Globus pallidus (tissue), 1 donor: ENCODE data around the gene KCNN2.

Experiments used
- DNase-seq: peaks from one replicate; pipeline ENCODE4 v3.0.0-alpha.2; 2015; ENCODE audit warnings: low spot score

The KCNN2 gene

DNA sequence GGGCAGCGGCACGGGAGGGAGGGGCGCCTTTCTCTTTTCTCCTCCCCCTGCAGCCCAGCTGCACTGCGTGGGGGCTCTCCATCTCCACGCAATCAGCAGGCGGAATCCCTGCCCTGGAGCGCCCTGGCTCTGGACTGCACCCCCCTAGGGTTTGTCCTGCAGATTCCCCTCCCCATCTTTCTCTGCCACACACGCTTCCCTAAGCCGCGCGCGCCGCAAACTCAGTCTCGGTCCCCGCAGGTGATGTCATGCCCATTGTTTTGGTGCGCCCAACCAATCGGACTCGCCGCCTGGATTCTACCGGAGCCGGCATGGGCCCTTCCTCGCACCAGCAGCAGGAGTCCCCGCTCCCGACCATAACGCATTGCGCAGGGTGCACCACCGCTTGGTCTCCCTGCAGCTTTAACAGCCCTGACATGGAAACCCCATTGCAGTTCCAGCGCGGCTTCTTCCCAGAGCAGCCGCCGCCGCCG lies at the start of gene KCNN2:
TSS of gene KCNN2 (plus strand) at position 347 of the 473 bp plus-strand sequence. CDS start at position 417, 70 bp downstream.
- DNase-seq: peak; percentile 83

DNA sequence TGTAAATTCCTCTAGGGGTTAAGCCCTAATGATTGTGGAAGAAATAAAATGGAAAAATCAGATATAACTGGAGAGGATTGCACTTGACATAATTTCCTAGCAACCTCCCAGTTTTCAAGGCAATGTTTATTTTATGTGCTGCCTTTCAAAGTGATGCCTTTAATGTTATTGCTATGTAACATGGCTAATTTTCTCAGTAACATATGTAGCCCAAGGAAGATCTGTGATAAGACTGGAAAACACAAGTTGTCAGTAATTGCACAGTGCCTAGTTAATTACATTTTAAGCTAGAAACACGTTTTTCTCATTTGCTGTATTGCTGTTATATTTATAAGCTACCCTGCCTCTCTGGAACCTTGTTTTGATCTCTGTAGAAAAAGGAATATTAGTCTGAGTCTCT lies 49.2 kb upstream of the KCNN2 start:
- no peak for DNase-seq

DNA sequence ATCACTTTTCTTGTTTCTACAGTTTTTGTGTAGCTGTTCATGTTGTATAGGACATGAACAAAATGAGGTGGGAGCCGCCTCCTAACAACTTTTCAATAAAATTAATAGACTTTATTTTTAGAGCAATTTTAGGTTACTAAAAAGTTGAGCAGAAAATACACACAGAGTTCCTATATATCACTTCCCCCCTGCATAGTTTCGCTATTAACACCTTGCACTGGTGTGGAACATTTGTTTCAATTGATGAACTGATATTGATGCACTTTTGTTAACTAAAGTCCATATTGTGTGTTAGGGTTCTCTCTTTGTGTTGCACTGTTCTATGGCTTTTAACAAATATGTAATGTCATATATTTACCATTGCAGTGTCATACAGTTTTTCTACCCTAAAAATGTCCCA lies 47.8 kb upstream of the KCNN2 start:
- no peak for DNase-seq

DNA sequence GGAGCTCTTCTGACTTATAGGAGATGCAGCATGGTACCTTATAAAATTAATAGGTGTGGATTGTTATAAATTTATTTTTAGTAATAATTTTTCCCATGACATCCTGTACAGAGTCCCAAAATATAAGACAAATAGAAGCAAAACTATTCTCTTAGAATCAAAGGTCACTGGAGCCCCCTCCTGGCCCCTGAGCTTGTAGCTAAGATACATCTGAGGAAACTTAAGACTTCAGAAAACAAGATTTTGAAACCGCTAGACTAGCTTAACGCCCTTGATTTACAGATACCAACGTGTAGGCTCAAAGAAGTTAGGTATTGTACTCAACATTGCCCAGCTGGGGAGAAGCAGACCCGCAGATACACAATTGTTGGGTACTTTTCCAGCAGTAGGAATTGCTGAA lies 45.7 kb upstream of the KCNN2 start:
- no peak for DNase-seq

DNA sequence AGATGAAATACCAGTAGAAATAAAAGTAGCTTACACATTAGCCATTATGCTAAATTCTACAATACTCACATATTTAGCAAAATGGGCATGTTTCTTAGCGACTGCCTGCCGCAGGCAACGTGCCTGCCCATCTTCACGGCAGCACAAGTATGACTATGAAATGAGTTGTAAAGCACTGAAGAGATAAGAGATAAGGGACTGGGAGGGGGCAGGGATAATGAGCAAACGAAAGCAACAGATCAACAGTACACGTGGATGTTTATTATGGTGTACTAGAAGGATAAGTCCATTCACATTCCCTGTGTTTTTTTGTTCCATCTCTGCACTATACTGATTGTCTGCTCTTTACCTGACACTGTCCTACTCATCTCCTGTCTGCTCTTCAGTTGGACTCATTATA lies 44.1 kb upstream of the KCNN2 start:
- DNase-seq: no peak

DNA sequence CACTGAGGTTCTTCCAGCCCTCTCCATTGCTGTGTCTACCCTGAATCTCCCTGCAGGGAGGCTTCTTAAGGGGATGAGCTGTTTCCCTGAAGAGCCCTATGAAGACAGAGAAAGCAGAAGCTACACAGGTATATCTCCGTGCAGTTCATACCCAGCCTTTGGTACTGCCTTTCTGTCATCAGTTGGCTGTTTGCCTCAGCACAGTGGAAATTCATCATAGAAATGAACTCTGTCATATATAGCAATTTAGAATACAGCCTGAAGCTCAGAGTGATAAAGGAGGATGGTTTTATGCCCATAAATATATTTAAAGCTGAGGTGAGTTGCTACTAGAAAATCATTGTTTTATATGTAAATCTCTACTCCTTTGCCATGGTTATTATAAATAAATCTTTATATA lies 42.6 kb upstream of the KCNN2 start:
- DNase-seq: no peak

DNA sequence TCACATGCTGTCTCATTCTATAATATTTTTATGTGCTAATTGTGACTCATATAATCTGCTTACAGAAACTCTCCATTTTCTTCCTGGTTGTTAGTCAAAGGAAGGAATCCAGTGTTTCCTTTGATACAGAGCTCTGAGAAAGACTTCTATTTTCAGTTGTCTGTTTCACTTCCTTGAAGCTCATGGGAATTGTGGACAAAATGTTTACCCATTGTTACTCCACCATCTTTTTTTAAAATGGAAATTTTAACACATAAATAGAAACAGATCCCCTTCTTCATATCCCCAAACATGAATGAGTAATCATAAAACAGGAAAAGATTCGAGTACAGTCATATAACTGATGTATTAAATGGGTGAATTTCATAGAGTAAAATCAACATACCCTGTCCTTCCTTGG lies 42.0 kb upstream of the KCNN2 start:
- DNase-seq: no peak

DNA sequence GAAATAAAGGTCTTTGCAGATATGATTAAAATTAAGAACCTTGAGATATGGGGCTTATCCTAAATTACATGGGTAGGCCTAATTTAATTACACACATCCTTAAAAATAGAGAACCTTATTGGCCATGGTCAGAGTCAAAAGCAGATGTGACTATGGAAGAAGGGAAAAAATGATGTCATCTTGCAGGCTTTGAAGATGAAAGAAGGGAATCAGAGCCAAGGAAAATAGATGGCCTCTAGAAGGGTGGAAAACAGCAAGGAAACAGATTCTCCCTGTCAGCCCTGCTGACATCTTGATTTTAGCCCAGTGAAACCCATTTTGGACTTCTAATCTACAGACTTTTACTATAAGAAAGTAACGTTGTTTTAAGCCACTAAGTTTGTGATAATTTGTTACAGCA lies 37.6 kb upstream of the KCNN2 start:
- DNase-seq: no peak

DNA sequence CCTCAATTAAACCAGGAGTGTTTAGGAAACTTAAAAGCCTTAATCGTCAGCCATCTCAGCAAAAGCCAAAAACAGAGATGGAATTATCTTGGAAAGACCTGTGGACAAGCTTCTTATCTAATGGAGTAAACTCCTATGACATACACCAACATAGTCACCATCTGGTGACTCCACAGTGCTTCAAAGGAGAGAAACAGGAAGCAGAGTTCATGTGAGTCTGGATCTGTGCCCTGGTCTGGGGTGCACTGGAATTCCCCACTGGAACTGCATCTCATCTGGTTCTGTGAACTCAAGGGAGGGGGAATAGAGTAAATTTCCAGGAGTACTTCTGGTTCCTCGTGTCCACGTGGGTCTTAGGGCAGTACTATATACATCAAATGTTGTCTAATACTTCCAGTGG lies 36.3 kb upstream of the KCNN2 start:
- DNase-seq: no peak

DNA sequence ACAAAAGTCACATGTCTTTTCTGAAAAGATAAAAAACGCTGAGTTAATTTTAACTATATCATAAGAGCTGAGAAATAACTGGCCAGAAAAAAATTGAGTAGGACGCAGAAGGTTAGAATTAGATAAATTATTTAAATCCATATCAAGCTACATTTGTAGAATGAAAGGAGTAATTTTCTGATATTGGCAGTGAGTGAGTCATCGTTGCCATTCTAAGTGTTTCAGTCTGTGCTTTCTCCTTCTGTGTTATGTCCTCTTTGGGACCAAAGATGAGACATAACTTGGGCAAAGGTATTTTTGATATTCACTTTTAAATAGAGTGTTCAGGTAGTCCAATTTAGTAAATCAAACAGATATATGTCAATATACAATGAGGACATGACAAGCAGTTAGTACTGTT lies 34.4 kb upstream of the KCNN2 start:
- DNase-seq: no peak

DNA sequence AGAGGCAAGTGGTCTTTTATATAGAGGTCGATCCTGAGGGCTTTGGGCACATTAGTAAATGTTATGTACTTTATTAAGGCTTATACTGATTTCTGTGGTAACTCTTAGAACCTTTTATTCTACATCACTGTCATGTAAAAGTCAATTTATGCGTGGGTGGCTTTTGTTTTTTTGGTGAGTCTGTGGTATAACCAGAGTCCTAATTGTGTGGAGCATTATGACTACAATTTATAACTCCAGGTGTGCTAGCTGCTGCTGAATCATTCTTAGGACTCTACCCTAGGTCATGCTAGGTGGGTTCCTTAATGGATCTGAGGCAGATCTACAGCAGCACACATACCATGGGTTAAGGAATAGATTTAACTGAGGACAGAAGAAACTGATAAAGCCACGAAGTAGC lies 33.9 kb upstream of the KCNN2 start:
- no peak for DNase-seq

DNA sequence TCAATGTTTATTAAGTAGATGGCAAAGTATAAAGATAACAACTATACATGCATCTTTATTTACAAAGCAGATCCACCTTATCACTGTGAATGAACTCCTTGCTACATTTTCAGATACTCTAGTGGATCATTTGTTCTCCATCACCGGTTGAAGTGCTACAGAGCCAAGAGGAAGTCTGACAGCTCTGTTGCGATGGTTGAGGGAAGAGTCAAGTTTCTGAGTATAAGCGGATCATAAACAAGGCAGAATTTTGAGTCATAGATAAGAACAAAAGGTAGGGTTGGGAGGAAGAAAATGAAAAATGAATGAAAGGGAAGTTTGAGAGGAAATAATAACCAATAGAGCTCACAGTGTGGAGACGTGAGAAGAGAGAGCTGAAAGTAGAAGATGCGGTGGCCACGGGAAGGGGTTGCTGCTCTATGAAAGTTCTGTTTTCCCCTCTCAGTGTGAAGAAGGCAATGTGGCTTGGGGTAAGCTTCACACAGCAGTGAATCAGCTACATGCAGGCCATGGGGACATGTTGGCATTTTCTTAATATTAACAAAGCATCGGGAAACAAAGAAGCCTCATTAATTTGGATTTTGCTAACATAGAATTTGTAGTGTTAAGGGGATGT lies 30.8 kb upstream of the KCNN2 start:
- no peak for DNase-seq

DNA sequence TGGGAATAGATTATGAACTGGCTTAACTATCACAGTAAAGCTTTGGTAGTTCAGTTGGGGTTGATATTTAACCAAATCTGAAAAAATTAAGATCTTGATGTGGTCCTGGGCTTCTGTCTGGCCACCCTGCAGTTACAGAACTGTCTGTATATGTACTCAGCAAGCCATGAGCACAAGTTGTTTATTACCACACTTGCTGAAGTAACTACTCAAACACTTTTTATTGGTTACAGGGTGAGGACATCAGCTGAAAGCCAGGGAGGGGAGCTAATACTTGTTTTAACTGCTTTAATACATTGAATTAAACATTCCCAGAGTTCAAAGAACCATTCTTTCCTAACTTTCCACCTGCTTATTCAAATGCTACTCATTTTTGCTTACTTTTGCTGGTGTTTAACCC lies 29.4 kb upstream of the KCNN2 start:
- DNase-seq: no peak

DNA sequence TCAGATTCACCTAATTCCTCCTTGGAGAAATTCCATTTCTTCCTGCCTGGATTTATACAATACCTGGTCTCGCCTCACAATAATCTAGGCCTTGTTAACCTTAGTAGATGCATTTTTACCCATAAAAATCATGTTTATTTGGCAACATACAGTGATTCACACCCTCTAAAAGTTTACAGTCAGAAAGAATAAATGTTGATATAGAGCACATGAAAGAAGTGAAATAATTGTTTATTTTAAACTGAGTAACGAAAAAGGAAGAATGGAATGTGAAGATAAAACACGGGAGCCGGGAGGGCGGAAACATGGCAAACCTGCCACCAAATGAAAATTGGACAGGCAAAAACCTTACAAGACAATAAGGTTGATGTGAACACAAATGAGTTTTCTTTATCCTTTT lies 28.9 kb upstream of the KCNN2 start:
- DNase-seq: no peak

DNA sequence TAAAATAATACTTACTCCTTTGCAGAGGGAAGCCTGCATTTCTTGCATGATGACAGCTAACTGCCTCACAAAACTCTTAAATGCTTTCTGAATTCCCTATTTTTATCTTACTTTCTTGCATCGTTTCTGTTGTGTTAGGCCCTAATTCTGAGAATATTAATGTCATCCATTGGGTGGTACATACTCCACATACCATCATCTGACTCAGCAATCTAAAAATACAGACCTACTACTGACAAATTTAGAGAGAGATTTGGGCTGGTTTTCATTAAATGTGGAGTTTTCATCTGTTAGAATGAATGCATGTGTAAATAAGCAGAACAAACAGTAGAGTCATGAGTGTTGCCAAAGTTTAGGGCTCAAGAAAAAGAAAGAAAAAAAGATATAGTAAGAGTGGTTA lies 26.5 kb upstream of the KCNN2 start:
- DNase-seq: no peak

DNA sequence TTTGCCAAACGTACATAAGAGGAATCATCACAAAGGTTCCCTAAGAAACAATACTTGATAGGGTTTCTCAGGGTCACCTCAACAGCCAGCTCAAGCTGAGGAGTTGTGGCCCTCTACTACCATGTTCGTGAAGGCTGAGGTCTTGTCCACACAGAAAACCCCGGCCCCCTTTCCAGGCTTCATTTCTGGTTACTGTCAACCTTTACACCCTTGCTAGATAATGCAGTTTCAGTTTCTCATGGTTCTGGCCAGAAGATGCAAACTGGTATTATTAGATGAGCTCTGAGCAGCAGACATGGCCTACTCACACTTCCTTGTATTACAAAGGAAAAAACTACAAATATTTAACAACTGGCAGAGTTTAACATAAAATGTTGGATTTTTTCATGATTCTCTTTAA lies 22.8 kb upstream of the KCNN2 start:
- DNase-seq: no peak

DNA sequence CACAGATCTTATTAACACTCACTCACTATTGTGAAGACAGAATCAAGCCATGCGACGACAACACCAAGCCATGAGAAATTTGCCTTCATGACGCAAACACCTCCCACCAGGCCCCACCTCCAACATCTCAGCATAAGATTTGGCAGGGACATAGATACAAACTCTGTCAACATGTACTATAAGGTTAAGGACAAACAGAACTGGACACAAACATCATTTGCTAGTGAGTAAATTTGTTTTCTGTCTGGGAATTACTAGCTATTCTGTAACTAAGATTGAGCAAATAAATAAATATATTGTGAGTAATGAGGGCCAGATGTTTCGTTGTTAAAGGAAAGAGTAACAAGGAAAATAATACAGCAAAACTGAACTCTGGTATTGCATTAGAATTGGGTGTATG lies 15.7 kb upstream of the KCNN2 start:
- DNase-seq: no peak

DNA sequence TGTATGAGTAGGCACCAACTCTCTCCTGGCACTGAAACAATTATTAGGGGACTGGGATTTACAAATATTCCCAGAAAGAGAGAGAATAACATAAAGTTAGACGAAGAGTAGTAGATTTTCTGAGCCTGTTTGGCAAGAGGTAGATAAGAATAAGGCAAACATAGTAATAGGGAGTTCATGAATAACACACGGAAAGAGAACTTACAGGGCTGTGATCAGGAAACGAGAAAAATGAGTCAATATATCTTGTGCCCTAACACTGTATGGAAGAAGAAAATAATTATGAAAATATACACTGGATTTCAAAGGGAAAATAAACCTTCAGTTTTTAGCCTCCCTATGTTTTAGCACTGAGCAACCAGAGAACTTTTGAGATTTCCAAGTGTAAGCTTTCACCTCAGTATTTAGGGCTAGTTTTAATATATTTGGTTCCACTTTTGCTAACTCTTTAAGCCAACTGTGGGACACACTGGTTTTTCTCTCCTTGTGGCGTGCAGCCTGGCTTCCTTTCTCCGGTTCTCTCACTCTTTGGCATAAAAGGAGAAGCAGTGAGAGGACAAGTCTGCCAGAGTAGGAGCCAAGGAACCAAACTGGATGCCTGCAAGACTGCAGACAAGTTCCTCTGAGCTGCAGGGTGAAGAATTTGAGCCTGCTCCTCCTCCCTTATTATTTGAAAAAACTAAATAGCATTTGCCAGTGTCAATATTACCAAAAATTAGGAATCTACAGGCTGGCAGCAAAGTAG lies 6.6 kb upstream of the KCNN2 start:
- no peak for DNase-seq

DNA sequence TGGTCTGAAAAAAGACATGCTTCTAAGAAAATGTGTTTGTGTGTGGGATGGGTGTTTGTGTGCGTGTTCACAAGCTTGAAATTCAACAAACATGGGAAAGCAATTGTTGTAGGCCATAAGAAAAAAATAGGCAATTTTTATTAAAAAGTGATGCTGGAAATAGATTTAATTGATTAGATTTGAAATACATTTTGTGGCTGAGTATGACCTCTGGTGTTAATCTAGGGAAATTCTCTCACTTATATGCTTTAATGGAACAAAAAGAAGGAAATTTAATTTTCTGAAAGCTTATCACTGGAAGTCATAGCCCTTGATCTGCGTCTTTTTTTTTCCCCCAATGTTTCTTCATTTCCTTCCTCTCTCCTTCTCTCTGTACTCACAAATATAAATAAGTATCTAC lies 3.5 kb upstream of the KCNN2 start:
- DNase-seq: no peak

DNA sequence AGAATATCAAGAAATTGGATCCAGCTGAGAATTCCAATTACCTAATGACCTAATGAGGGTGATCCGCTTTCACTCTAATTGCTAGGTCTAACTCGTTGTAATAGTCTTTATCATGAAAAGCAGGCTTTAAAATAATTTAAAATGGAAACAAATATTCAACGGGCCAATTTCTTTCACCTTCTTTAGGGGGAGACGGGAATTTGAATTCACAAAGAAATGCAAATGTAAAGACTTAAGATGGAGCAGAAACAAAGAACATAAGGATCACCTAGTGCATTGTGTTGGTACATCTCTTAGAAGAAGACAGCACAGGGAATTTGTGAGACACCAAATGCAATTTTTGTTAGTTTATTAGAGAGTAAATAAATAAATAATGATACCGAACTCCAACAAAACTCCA lies 1.5 kb upstream of the KCNN2 start:
- DNase-seq: no peak

DNA sequence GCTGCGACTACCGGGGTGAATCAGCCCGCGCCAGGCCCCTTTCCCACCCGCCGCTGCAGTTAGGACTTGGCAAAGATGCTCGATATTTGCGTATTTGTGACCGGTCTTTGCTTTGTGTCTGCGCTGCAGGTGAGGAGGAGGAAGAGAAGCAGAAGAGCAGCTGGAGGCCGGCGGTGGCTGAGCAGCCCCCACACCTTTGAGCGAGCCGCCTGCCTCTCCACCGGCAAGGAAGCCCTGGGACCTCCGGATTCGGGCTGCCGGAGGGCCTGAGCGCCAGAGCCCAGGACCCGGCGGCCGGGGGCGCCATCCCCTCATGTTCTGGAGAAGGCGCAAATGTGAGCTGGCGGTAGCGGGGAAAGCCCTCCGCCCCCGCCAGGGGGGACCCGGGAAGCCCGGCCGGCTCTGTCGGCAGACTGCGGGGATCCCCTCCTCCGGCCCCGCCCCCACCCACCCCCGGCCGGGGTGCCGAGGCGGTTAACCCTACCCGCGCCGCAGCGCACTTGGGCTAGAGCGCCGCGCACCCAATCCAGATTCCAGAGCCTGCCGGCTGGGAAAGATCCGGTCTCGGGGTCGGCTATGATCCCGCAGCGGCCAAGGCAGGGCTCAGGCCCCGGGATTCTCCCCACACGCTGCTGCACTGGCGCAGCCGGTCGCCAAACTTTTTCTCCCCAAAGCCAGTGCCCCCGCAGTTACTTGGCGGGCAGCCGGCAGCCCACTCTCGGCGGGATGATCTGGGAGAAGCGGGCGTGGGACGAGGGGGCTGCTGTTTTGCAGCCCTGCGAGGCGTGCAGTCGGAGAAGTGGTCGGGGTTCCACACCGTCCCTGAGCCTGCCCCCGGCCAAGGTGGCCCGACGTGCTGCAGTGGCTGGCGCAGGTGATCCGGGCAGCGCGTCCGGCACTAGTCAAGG lies 800 bp upstream of the KCNN2 start:
- DNase-seq: peak; percentile 56

DNA sequence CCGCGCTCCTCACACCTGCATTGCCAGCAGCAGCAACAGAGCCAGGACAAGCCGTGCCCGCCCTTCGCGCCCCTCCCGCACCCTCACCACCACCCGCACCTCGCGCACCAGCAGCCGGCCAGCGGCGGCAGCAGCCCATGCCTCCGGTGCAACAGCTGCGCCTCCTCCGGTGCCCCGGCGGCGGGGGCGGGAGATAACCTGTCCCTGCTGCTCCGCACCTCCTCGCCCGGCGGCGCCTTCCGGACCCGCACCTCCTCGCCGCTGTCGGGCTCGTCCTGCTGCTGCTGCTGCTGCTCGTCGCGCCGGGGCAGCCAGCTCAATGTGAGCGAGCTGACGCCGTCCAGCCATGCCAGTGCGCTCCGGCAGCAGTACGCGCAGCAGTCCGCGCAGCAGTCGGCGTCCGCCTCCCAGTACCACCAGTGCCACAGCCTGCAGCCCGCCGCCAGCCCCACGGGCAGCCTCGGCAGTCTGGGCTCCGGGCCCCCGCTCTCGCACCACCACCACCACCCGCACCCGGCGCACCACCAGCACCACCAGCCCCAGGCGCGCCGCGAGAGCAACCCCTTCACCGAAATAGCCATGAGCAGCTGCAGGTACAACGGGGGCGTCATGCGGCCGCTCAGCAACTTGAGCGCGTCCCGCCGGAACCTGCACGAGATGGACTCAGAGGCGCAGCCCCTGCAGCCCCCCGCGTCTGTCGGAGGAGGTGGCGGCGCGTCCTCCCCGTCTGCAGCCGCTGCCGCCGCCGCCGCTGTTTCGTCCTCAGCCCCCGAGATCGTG lies 517 bp downstream of the KCNN2 start:
- DNase-seq: no peak
